ENCODE data around the gene BRI3. TPM values are rescaled to one million over a fixed set of nuclear protein-coding genes. Genes with fewer than 3 reads are reported as not detected.
"Not testable (repeated sequence)": the region's sequence is repeated elsewhere in the genome, so short reads cannot be mapped to it uniquely, and the experiment has no call there.

The BRI3 gene
- total RNA-seq, 2 experiments from 2014 or later = 57.0 to 59.3 TPM

DNA sequence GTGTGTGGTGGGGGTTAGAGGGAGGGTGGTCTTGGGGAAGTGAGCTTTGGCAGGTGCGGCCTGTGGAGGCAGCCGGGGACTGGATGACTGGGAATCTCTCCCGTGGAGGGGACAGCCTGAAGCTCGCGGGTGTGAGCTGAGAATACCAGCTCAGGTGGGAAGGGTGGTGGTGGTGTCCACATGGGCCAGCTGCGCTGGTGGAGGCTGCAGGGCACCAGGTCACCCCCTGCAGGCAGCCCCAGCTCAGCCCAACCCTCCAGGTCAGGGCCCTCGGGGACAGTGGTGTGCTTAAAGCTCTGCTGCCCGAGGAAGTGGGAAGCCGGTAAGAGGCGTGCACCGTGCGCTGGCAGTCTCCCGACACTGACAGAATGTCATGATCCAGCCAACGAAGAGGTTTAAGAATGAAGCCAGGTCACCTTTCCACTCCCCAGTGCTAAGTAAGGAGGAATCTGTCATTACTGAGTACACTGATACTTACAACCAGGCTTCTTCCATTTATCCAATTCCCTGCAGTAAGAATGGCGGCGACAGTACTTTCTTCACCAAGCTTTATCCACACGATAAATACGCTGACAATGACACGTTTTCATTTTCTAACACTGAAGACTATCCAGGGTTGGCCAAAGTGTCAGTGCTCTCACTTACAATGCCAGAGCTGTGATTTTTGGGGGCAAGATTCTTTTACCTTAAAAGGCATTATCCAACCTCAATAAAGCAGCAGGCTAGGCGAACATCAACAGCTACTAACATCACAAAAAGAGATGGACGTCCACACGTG lies 20.4 kb downstream of the BRI3 start:
- POLR2A ChIA-PET = no interaction called here
- CTCF ChIA-PET = no interaction called here

DNA sequence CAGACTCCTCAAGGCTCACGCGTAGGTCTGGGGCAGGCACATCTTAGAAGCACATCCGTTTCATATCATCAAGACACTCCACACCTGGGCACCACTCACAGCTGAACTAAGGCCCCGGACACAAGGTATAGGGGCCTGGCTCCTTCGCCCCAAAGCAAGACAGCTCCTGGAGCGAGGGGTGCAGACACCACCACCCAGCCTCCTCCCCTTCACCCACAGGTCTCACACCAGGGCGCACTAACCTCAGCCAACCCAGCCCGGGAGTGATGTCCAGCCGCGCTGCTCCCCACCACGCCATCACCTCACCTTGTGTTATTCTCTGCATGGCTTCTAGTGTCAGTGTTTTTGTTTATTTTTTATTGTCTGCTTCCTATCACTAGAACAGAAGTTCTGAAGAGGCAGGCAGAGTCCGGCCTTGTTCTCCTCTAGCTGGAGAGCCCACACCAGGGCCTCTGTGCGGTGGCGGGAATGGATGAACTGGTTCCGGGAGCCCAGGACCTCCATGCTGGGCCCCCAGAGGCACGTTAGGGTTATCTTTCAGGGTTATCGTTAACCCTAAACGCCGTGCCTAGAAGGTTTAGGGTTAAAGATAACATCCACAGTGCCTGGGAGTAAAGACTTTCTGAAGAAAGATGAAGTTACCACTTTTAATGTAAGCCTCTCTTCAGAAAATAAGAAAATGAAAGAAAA lies 21.8 kb downstream of the BRI3 start:
- CTCF ChIA-PET = no interaction called here
- POLR2A ChIA-PET = no interaction called here

DNA sequence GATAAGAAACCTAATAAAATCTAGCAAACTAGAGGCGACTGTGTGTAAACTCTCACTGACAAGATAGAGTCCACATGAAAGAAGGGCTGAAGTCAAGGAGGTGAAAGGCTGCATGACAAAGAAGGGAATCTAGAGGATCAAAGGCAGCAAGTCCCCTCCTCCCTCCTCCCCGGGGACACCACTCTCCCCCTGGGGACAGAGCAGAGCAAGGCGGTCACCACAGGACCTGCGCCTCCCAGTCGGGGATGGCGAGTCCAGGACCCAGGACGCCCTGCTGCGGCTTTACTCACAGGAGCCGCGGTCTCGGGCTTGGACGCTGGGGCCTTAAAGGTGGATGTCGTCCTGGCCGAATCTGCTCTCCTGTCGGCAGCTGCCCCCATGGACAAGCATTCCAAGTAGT lies 22.4 kb downstream of the BRI3 start:
- CTCF ChIA-PET = no interaction called here
- POLR2A ChIA-PET = no interaction called here

DNA sequence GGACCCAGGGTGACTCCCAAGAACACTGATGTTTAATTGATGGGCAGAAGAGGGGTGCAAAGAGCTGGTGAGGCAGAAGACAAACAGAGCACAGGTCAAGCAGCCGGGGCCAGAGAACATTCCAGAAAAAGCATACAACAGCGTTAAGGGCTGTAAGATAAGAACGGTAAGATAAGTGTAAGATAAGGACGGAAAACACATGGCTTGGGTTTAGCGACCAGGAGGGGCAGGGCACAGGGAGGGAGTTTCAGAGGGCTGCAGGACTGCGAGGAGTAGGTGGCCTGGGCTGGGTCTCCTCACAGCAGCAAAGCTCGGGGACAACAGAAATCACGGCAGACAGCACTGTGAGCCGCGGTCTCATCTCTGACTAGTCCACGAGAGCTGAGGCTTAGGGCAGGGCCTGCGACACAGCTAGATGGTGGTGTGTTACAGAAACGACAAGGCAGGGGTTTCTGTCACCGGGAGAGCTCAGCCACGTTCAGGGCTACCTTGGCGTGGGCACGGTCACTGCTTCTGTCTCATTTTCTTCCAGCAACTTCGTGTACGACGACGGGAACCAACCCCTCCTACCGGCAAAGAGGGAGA lies 24.6 kb downstream of the BRI3 start:
- ChIA-PET POLR2A (no interaction called here), CTCF (no interaction called here)

DNA sequence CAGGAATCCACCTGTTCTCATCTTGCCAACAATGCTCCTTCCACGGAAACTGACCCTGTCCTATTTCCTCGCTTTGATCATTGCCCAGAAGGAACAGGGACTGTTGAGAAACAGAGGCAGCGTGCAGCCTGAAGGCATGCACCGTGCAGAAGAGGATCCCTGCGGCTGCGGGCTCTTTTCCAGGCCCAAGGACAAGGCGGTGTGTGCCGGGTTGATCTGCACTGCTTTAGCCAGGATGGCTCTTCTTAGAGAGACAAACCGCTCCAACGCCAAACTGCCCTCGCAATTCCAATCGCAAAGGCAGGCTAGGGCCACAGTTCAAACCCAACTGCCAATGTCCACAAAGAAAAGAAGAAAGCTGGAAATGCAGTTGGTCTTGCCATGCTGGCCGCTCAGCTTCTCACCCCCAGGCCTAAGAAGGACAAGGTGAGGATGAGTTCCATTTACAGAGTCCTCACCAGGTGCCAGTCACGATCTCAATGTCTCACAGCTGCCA lies 26.5 kb downstream of the BRI3 start:
- CTCF ChIA-PET = no interaction called here
- POLR2A ChIA-PET = no interaction called here

DNA sequence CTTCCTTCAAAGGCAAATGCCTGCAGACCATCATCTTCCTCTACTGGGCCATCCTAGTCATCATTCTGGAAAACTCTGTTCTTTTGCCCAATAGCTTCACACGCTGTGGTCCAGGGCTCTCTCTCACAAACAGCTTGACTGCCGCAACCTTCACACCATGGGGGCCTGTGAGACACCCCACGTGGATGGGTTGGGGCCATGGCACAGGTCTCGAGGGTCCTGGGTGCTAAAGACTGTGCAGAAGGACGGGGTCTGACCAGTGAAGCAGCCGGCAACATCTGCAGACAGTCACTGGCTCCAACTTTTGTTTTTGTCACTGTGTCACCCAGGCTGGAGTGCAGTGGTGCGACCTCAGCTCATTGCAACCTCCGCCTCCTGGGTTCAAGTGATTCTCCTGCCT lies 28.1 kb downstream of the BRI3 start:
- ChIA-PET CTCF (no interaction called here), POLR2A (no interaction called here)

DNA sequence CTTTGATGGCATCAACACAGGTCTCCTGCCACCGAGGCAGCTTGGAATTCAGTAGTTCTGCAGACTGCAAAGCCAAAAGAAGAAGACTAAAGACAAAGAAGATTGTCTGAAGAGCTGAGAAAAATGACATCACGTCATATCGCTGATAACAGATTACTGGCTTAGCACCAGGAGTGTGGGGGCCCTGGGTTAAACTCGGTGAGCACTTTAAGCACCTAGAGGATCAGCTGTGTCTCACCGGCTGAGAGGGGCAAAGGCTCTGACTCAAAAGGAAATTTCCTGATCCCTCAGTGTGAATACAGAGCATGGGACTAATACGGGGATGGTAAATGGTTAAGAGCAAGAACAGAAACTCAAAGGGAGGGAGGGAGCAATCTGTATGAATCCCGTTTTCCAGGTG lies 30.7 kb downstream of the BRI3 start:
- ChIA-PET CTCF (no interaction called here), POLR2A (no interaction called here)

DNA sequence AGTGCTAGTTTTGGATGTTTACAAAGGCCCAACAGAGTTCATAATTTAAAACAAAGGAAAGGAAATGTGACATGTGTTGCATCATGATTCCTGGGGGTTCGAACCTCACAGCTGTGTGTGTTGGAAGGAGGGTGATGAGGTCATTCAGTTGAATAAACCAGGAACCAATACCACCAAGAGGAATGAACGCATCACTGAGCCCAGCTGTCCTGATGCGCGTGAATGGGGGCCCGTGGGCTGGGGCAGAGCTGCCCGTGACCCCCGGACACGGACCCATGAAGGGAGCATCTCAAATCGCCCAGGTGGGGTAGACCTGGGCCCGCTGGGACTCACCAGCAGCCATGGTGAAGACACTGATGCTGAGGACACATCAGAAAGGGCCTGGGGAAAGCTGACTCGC lies 33.0 kb downstream of the BRI3 start:
- ChIA-PET POLR2A (no interaction called here), CTCF (no interaction called here)

DNA sequence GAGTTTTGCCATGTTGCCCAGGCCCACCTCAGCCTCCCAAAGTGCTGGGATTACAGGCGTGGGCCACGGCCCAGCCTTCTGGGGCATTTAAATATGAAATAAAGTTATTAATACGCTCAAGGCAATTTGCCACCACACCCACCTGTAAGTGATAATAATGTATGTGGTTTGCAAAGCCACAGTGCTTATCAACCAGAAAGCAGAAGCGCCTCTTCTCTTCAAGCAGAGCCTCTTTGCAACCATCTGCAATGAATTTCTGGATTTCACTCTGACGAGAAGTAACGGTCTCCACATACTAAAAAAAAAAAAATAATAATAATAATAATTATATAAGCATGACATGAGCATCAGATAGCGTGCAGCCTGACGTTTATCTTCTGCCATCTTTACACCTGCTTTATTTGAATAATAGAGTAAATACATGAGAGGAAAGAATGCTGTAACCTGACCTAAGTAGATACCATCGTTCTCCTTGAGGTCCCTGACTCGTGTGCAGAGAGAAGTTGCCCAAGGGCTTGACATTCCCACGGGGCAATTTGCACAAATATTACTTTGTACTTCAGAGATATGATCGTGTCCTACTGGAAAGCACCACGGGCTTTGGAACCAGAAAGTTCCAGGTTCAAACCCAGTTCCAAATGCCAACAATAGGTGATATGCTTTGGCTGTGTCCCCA lies 34.0 kb downstream of the BRI3 start:
- POLR2A ChIA-PET = no interaction called here
- CTCF ChIA-PET = no interaction called here

DNA sequence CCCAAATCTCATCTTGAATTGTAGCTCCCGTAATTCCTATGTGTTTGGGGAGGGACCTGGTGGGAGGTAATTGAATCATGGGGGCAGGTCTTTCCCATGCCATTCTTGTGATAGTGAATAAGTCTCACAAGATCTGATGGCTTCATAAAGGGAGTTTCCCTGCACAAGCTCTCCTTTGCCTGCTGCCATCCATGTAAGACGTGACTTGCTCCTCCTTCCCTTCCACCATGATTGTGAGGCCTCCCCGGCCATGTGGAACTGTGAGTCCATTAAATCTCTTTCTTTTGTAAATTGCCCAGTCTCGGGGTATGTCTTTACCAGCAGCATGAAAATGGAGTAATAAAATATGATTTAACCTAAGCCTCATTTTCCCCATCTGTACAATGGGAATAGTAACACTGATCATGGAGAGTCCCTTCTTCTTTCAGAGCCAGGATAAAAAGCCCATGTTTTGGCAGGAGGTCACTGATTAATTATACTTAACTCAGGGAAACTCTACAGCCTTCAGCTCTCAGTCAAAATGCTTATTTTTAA lies 34.6 kb downstream of the BRI3 start:
- CTCF ChIA-PET, POLR2A ChIA-PET: not testable (repeated sequence)

DNA sequence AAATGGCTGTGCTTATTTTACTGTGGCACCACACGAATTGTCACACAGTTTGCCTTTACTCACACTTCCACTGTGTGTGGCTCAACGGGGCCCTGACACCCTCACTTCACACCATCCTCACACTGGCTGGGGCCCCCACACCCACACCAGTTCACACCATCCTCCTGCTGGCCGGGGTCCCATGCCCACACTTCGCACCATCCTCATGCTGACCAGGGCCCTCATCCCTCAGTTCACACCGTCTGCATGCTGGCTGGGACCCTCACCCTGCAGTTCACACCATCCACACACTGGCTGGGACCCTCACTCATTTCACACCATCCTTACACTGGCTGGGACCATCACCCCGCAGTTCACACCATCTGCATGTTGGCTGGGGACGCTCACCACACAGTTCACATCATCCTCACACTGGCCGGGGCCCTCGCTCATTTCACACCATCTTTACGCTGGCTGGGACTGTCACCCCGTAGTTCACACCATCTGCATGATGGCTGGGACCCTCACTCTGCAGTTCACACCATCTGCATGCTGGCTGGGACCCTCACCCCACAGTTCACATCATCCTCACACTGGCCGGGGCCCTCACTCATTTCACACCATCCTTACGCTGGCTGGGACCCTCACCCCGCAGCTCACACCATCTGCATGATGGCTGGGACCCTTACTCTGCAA lies 36.0 kb downstream of the BRI3 start:
- ChIA-PET POLR2A (no interaction called here), CTCF (no interaction called here)

DNA sequence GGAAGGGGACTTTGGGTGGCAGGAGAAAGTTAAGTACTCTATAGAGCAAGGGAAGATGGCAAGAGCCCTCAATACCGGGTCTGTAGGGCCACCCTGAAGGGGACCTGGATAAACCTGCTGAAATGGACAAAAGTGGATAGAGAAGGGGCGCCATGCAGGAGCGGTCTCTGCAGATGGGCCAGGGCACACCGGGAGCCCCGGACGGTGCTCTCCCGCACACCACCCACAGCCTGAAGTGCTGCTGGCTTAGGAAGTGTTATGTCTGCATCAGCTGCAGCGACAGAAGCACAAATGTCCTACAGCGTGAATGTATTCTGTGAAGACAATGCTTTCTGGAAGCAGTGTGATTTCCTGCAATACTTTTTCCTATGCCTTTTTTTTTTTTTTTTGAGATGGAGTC lies 37.7 kb downstream of the BRI3 start:
- ChIA-PET POLR2A (no interaction called here), CTCF (interaction anchor here (0.7 kb wide), 1 partner anchor 15 kb away, joined by 3 read pairs; no protein-coding TSS in a partner anchor)

DNA sequence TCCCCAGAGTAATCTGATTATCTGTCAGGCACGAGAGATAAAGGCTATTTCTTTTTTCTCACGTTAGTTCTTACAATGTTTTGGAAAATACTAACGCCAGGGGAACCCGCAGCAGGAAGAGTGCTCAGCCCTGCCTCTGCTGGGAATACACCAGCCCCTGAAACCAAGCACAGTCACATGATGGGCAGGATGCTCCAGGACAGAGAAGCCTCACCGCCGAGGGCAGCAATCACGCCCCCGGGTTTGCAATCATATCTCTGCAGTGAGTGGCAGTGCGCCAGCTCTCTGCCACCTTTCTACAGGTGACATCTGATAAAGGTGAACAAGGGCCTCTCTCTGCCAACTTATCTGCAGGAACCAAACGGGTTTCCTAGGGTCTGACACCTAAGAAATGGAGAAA lies 39.8 kb downstream of the BRI3 start:
- ChIA-PET POLR2A (no interaction called here), CTCF (no interaction called here)

DNA sequence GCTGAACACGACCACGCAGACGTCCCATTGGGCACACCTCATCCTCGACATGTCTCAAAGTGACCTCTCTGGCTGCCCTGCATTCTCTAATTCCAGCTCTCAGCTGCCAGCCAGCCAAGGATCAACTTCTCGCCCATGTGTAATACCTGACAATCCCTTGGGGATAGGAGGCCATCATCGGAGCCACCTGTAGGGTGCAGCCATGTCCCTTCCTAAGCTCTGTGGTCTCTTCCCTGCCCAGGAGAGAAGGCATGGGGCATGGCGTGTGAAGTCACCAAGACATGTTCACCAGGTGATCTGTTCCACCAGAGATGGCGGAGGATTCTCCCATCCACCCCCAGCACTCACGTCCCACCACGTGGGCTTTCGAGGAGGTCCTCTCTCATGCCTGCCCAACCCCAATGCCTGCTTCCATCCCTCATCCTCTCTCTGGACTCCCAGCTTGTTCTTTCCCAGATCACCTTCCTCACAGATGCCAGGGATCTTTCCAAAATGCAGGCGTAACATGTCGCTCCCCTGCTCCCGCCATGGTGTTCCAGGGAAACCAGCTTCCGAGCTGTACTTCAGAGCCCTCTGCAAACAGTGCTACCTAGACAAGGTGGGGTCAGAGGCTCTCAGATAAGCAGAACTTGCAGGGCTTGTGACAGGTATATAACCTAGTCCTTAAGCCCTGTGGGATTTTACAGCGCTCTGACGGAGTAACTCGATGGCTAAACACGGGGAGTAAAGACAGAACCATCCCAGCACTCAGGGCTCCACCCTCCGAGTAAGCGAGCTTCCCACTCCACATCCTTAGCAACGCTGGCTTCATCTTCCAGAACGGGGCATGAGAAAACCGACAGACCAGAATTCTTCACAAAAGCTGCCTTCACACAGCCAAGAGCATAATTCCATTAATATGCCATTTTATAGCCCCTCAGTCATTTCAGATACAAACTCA lies 41.1 kb downstream of the BRI3 start:
- POLR2A ChIA-PET = no interaction called here
- CTCF ChIA-PET = no interaction called here

DNA sequence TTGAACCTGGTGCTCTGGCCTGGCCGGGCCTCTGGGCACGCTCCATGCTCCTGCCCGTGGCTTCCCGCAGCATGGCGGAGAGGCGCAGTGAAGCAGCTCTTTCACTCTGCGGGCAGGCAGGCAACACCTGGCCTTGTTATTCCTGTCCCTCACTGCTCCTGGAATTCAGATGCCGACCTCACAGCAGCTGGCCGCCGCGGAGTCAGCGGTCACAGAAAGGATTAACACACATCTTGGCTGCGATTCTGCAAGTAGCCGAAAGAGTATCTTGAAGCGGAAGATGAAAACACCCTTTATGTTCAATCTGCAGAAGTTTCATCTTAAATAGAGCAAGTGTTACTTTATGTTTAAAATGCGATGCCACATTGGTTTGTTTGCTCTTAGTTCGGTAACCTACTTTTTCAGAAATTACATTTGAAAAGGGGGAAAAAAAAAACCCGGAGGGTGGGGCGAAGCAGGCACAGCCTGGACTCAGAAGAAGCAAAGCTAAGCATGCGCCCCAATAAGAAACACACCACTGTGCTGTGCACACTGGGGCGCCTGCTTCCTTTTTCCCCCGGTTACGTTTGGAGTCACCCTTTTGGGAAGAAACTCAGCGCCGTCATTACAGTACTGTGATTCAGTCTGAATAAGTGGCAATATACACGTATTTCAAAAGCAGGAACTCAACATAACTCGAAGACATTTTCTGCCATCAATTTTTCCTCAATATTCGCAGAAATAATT lies 42.3 kb downstream of the BRI3 start:
- ChIA-PET CTCF (no interaction called here), POLR2A (no interaction called here)

DNA sequence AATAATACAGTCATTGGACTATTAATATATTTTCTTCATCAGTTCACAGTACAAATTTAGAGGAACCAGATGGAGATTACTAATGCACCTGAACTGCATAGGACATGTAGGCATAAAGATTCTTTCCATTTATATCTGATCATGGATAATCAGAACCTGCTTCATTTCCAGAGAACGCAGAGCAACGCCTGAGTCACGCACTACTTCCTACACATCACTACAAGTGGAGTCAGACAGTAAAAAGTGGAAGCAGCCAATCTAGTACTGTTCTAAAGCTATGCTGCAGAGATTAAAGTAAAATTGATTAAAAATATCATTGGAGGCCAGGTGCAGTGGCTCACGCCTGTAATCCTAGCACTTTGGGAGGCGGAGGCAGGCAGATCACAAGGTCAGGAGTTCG lies 43.3 kb downstream of the BRI3 start:
- ChIA-PET POLR2A (no interaction called here), CTCF (no interaction called here)

DNA sequence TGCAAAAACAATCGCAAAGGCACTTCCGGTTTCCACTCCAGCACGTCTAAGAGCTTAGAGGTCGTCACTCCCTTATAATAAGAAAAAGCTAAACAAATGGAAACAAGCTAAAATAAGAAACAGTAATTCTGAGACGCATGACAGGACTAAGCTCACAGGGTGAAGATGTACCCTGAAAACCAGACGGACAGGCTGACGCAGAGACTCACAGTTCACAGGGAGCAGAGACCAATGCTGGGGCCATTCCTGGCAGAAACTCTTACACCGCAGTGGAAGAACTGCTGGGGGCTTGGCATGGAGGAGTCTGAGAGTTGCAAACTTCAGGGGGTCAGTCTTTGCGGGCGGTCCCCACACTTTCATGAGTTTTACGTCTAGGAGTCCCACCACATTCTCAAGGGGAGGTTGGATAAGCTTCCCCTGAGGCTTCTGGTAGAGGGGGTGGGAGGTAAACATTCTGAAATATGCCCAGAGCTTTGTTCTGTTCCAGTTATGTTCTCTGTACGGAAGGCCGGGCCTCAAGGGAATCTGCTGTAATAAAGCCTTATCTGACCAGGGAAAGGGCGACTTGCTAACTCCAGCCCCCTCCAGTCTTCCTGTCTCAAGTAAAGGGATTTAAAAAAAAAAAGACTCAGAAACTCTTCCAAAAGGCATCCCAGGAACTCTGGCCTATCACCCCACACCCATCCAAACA lies 47.8 kb downstream of the BRI3 start:
- ChIA-PET POLR2A (no interaction called here), CTCF (no interaction called here)

DNA sequence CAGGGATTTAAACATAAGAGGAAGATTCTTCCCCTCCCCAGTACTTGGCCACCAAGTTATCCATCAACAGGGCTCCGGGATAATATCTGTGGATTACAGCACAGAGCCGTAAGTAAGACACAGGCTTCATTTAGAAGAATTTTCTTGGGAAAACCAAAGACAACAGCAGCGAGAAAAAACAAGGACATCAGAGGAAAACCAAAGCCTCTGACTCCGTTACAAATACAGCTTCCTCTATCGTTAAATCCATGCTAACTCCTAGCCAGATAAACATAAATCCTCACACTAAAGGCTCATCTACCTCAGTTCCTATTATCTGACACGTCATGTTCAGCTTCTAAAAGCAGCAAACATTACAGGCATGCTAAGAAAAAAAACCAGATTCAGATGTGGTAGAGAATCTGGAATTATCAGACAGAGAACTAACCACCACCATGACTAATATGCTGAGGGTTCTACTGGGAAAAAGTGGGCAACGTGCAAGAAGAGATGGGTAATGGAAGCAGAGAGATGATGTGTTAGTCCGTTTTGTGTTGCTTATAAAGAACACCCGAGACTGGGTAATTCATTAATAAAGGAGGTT lies 48.4 kb downstream of the BRI3 start:
- ChIA-PET CTCF (no interaction called here), POLR2A (no interaction called here)

Data from activated CD8-positive, alpha-beta memory T cell treated with anti-CD3 and anti-CD28 coated beads for 36 hours (primary cell).